ENCODE results near the gene PAPSS1. TPM values are rescaled to one million over a fixed set of nuclear protein-coding genes. Genes with fewer than 3 reads are reported as not detected.
A peak's percentile ranks its signal among the peaks of the same experiment; 100 is the strongest.
"Not testable (repeated sequence)": the region's sequence is repeated elsewhere in the genome, so short reads cannot be mapped to it uniquely, and the experiment has no call there.

PAPSS1 gene
- total RNA-seq, 2 donors from 2014 or later: 23.3 to 23.8 TPM

GRCh38 chr4:107699466-107700206 is 20.4 kb downstream of the PAPSS1 start:
- intact Hi-C loops (cut with DNase I, micrococcal nuclease): no loop called here
- DNase-seq (no peak), ATAC-seq (no peak)

DNA sequence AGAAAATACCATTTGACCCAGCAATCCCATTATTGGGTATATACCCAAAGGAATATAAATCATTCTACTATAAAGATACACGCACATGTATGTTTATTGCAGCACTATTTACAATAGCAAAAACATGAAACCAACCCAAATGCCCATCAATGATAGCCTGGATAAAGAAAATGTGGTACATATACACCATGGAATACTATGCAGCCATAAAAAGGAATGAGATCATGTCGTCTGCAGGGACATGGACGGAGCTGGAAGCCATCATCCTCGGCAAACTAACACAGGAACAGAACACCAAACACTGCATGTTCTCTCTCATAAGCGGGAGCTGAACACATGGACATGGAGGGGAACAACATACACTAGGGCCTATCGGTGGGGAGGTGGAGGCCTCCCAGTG is 23.8 kb downstream of the PAPSS1 start:
- DNase-seq; ATAC-seq; intact Hi-C loops (cut with DNase I, micrococcal nuclease): not testable (repeated sequence)

GRCh38 chr4:107693132-107693531 is 26.9 kb downstream of the PAPSS1 start:
- intact Hi-C loops (cut with DNase I, micrococcal nuclease): no loop called here
- DNase-seq: no peak
- ATAC-seq: no peak

DNA sequence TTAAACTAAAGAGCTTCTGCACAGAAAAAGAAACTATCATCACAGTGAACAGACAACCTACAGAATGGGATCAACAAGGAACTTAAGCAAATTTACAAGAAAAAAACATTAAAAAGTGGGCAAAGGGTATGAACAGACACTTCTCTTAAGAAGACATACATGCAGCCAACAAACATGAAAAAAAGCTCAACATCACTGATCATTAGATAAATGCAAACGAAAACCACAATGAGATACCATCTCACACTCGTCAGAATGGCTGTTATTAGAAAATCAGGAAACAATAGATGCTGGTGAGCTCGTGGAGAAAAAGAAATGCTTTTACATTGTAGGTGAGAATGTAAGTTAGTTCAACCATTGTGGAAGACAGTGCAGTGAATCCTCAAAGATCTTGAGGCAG is 27.8 kb downstream of the PAPSS1 start:
- ATAC-seq (no peak), DNase-seq (no peak)
- intact Hi-C loops (cut with DNase I, micrococcal nuclease): no loop called here

DNA sequence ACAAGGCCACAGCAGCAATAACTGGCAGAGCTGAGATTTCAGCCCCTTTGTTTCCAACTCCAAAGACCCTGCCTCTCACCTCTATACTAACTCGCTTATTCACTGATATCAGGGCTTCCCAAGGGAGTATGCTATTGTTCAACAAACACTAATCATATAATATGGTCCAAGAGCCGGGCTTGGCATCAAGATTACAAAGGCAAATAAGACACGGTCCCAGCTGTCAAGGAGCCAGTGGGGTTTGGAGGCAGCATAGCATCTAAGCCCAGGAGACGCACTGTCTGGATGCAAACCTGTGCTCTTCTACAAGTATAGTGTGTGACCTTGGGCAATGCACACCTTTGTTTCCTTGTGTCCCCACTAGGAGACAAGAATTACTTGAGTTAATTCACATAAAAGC is 28.7 kb downstream of the PAPSS1 start:
- intact Hi-C loops (cut with DNase I, micrococcal nuclease): no loop called here
- no peak for ATAC-seq
- no peak for DNase-seq

- DNase-seq (no peak), ATAC-seq (no peak)
- intact Hi-C loops (cut with DNase I, micrococcal nuclease): no loop called here
These were observed 30.0 kb downstream of the PAPSS1 start for GRCh38 chr4:107689912-107690587.

DNA sequence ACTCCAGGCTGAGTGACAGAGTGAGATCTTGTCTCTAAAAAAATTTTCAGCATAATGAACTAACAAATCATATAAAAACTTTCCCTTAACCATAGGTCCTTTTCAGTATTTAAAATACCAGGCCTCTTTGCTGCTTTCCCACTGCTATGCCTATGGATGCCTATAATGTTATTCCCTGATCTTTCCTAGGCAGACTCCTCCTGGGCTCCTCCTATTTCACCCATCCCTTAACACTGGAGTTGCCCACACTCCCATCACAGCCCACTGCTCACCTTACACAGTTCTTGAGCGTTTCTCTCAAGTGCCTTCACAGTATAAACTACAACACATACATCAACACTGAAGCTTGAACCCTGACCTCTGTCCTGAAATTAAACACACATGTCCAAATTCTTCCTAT is 31.6 kb downstream of the PAPSS1 start:
- intact Hi-C loops (cut with DNase I, micrococcal nuclease): no loop called here
- ATAC-seq: no peak
- DNase-seq: no peak

- intact Hi-C loops (cut with DNase I, micrococcal nuclease): no loop called here
- ATAC-seq (no peak), DNase-seq (no peak)
These were observed 34.3 kb downstream of the PAPSS1 start for GRCh38 chr4:107685740-107686139.

DNA sequence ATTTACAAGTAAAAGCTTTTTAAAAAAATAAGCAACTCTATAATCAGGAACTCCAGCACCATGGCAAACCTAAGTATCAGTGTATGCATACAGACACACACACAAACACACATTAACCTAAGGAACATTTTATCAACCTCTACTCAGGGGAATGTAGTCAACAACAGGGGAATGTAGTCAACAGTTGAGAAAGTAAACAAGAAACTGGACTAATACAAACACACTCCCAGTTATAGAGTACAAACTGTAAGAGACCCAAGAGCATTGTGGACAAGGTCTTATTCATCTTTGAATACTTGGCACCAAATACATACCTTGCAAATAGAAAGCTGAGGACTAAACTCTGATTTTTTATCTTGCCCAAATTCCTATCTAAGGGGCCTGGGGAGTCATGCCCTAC is 36.2 kb downstream of the PAPSS1 start:
- intact Hi-C loops (cut with DNase I, micrococcal nuclease): no loop called here
- ATAC-seq: no peak
- no peak for DNase-seq

DNA sequence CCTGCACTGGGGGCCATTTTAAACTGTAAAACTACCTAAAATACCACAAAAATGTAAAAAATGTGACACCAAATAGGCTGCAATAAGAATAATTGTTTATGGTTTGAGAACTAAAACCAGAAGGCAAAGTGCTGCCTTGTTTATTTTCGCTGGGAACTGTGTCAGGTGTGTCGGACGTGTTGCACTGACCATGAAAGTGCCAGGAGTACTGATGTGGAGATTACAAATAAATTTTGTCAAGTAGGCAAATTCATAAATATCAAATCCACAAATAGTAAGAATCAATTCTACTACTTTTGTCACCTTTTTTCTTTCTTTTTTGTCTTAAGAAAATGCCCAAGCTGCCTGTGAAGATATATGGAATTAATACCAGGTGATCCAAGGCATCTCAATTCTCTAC is 37.7 kb downstream of the PAPSS1 start:
- intact Hi-C loops (cut with DNase I, micrococcal nuclease): no loop called here
- DNase-seq: no peak
- ATAC-seq: no peak

DNA sequence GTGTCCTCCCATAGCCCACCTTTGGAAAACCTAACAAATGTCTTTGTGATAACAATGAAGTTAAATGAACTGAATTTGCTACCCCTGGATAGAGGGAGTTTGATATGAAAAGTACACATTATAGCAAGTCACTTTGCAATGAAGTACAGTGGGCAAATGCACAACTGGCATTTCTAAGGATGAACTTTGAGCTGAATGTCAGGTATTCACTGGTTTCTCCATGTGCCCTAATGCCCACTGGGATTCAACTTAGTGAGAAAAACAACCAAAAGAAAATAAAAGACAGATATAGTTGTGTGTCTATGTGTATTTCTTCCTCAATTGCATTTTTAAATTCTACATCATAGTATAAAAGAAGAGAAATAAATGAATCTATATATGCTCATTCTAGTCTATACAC is 51.0 kb downstream of the PAPSS1 start:
- ATAC-seq (no peak), DNase-seq (no peak)
- intact Hi-C loops (cut with DNase I, micrococcal nuclease): no loop called here

DNA sequence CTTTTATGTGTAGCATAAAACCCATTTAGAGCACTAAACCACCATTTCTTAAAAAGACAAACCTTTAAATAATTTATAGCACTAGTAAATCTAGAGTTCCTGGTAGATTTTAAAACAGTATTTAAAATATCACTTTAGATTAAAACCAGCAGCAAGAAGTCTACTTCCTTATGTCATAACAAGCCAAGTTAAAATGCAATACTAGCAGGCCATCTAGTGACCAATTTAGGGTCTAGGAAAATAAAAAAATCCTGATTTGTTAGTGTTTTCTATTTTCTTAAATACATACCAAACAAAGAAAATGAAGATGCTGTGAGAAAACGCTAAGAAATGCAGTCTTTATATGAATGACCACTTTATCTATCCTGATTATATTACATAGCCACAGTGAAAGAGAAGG is 53.9 kb downstream of the PAPSS1 start:
- intact Hi-C loops (cut with DNase I, micrococcal nuclease): no loop called here
- ATAC-seq: peak; percentile 48
- DNase-seq: no peak

DNA sequence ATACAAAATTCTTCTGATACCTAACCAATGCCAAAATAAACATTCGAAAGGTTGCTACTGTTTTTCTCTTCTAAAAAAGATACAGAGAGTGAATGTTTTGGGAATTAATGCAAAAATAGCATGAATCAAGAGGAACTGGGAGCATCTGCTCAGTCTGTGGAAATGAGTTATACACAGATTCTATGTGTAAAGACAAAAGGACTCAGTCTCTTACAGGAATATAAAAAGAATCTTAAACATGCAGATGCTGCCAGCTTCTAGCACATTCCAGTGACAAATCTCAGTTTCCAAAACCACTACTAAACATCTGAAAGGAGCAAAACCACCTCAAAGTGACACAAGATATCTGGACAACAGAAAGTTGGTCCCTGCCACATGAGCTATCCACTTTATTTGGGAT is 55.0 kb downstream of the PAPSS1 start:
- no peak for DNase-seq
- intact Hi-C loops (cut with DNase I, micrococcal nuclease): no loop called here
- ATAC-seq: no peak

DNA sequence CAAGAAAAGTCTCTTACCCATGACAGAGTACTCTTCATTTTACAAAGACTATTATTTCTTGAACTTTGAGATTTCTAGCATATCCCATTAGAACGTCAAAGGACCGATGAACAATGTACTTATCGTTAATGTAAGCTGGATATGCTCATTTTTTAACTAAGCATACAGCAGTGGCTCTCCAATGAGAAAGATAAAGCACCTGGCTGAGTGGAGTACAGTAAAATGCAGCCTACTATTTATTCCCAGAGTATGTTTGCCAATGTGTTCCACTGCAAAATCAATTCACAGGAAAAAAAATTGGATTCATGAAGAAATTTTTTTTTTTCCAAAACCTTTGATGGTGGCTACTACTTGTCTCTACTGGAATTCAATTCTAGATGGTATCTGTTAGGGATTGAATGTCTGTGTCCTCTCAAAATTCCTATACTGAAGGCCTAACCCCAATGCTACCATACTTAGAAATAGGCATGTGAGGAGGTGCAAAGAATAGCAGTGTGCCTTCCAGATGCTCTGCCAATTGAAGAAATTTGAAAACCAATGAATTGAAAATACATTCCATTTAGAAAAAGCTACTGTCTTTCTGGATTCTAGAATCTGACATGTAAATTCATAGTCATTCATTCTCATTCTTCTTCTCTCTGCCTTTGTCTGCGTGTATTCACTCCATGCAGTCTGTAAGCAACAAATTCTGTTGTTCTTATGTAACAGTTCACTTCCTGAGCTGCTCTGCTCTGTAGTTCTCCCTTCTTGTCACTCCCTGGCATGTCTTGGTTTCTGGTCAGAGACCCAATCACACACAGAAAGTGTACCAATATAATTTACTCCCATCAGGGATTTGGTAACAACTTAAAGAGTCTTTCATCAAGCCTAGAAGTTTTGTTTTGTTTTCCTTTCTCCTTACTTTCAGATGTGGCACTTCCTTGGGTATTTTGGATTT is 61.4 kb downstream of the PAPSS1 start:
- intact Hi-C loops (cut with DNase I, micrococcal nuclease): no loop called here
- ATAC-seq: no peak
- no peak for DNase-seq

- intact Hi-C loops (cut with DNase I, micrococcal nuclease): no loop called here
- ATAC-seq: no peak
- DNase-seq: no peak
These were observed 64.7 kb downstream of the PAPSS1 start for GRCh38 chr4:107655289-107655688.

- DNase-seq (no peak), ATAC-seq (no peak)
- intact Hi-C loops (cut with DNase I, micrococcal nuclease): no loop called here
These were observed 65.3 kb downstream of the PAPSS1 start for GRCh38 chr4:107654694-107655093.

DNA sequence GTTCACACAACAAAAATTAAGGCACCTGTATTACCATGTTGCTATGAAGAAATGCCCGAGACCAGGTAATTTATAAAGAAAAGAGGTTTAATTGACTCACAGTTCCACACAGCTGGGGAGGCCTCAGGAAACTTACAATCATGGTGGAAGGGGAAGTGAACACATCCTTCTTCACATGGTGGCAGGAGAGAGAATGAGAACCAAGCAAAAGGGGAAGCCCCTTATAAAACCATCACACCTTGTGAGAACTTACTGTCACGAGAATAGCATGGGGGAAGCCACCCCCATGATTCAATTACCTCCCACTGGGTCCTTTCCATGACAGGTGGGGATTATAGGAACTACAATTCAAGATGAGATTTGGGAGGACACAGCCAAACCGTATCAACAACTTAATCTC is 68.6 kb downstream of the PAPSS1 start:
- ATAC-seq: not testable (repeated sequence)

GRCh38 chr4:107650251-107650650 is 69.8 kb downstream of the PAPSS1 start:
- intact Hi-C loops (cut with DNase I, micrococcal nuclease): no loop called here
- no peak for DNase-seq
- ATAC-seq: no peak

More for the DNA sequence above, 68.6 kb downstream of the PAPSS1 start:
- DNase-seq; intact Hi-C loops (cut with DNase I, micrococcal nuclease): not testable (repeated sequence)

GRCh38 chr4:107648178-107648991 is 71.6 kb downstream of the PAPSS1 start:
- ATAC-seq (no peak), DNase-seq (no peak)
- intact Hi-C loops (cut with DNase I, micrococcal nuclease): no loop called here
